NCI-H2227 (cell line): ENCODE results near the gene GAS2L2.
"Not testable (repeated sequence)": the region's sequence is repeated elsewhere in the genome, so short reads cannot be mapped to it uniquely, and the experiment has no call there.

Experiments
- DNase-seq: peaks from one replicate; lab custom pipeline; 2025; ENCODE audit not compliant: unreplicated experiment; lab: John Stamatoyannopoulos, UW

The GAS2L2 gene

GRCh38 chr17:35730400-35731005, 22.5 kb downstream of the GAS2L2 start:
- no peak for DNase-seq

GRCh38 chr17:35729405-35729833, 23.6 kb downstream of the GAS2L2 start:
- DNase-seq = no peak

- no peak for DNase-seq
Observed at GRCh38 chr17:35728551-35728950, 24.5 kb downstream of the GAS2L2 start.

GRCh38 chr17:35727635-35728034, 25.4 kb downstream of the GAS2L2 start:
- DNase-seq = no peak

- no peak for DNase-seq
Observed at GRCh38 chr17:35726953-35727460, 26.0 kb downstream of the GAS2L2 start.

- no peak for DNase-seq
Observed at GRCh38 chr17:35726127-35726952, 26.7 kb downstream of the GAS2L2 start.

- DNase-seq = no peak
Observed at GRCh38 chr17:35725802-35726126, 27.3 kb downstream of the GAS2L2 start.

- DNase-seq = no peak
Observed at GRCh38 chr17:35725058-35725457, 28.0 kb downstream of the GAS2L2 start.

- no peak for DNase-seq
Observed at GRCh38 chr17:35723735-35724134, 29.3 kb downstream of the GAS2L2 start.

- no peak for DNase-seq
Observed at GRCh38 chr17:35717475-35717874, 35.6 kb downstream of the GAS2L2 start.

GRCh38 chr17:35716897-35717465, 36.1 kb downstream of the GAS2L2 start:
- DNase-seq = no peak

GRCh38 chr17:35716173-35716572, 36.9 kb downstream of the GAS2L2 start:
- no peak for DNase-seq

GRCh38 chr17:35715416-35715815, 37.6 kb downstream of the GAS2L2 start:
- DNase-seq = peak; percentile 26

- DNase-seq = no peak
Observed at GRCh38 chr17:35714988-35715387, 38.1 kb downstream of the GAS2L2 start.

GRCh38 chr17:35713069-35713728, 39.8 kb downstream of the GAS2L2 start:
- no peak for DNase-seq

GRCh38 chr17:35710950-35711349, 42.1 kb downstream of the GAS2L2 start:
- no peak for DNase-seq

- no peak for DNase-seq
Observed at GRCh38 chr17:35709874-35710273, 43.2 kb downstream of the GAS2L2 start.

- DNase-seq = no peak
Observed at GRCh38 chr17:35708951-35709350, 44.1 kb downstream of the GAS2L2 start.

- no peak for DNase-seq
Observed at GRCh38 chr17:35708149-35708548, 44.9 kb downstream of the GAS2L2 start.

GRCh38 chr17:35705705-35706104, 47.3 kb downstream of the GAS2L2 start:
- DNase-seq = no peak

GRCh38 chr17:35705230-35705629, 47.8 kb downstream of the GAS2L2 start:
- DNase-seq = no peak

- DNase-seq = not testable (repeated sequence)
Observed at GRCh38 chr17:35703308-35703707, 49.7 kb downstream of the GAS2L2 start.
